Pons (tissue), 1 donor: ENCODE data around the gene PRKG1.
"Not testable (repeated sequence)": the region's sequence is repeated elsewhere in the genome, so short reads cannot be mapped to it uniquely, and the experiment has no call there.

Source experiments
- DNase-seq: peaks from one replicate; pipeline ENCODE4 v3.0.0-alpha.2; 2016; ENCODE audit warnings: low spot score

The PRKG1 gene

DNA sequence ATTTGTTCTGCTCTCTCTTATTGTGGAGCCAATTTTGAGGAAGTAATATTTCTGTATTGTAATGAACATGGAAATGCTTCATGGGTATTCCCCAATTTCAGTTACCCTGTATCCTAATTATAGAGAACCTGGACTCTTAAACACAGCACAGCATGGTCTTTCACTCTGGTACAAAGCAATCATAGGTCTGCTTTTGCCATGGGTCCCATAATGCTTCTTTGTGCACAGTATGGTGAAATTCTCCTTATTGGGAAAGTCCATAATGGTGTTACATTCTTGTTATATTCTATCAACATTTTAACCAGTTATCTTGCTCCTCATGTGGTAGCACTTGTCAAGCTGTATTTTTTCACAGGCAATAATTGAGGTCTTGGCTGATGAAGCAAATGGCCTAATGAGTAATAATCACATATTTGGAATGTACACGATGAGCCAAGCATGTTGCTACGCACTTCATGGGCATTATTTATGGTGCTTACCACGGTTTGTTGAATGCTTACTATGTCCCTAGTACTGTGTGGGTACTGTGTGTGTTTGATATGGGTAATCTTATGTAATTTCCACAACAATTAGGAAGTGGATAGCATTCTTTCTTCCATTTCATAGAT lies 42.9 kb downstream of the PRKG1 start:
- no peak for DNase-seq

GRCh38 chr10:51117794-51118193 lies 43.5 kb downstream of the PRKG1 start:
- DNase-seq = no peak

DNA sequence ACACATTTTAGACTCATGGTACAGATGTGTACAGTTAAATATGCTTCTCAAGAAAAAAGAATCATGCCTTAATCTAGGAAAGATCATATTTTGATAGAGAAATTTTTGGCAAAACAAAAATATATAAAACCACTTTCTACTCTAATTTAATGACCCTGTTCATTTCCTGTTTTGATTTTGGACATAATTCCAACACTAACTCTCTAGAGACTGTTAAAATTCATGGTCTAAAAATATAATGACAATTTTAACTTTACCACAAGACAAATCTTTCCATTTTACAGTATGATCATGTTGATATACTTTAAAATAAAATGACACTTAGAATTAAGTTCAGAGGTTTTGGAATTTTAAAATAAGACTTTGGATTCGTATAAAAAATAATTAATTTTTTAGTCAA lies 45.2 kb downstream of the PRKG1 start:
- DNase-seq = no peak

GRCh38 chr10:51121861-51122260 lies 47.6 kb downstream of the PRKG1 start:
- peak; percentile 4 for DNase-seq

DNA sequence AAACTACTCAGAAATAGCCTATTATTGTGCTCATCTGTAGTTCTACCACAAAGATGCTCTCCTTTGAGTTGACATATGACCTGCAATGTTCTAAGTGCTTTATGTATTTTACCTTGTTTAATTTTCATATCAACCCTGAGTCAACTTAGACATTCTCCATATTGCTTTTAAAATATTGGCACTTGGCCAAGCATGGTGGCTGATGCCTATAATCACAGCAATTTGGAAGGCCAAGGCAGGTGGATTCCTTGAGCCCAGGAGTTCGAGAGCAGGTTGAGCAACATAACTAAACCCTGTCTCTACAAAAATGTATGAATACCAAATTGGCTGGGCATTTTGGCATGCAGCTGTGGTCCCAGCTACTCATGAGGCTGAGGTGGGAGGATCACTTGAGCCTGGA lies 50.6 kb downstream of the PRKG1 start:
- DNase-seq = no peak

DNA sequence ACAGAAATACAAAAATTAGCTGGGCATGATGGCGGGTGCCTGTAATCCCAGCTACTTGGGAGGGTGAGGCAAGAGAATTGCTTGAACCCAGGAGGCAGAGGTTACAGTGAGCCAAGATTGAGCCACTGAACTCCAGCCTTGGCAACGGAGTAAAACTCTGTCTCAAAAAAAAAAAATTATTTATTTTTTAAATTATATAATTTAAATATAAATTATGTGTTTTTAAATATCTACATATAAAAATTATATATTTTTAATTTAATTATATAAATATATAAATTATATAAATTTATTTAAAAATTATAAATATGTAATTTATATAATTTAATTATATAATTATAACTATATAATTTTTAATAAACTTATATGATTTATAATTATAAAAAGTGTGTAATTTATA lies 51.2 kb downstream of the PRKG1 start:
- DNase-seq = no peak

DNA sequence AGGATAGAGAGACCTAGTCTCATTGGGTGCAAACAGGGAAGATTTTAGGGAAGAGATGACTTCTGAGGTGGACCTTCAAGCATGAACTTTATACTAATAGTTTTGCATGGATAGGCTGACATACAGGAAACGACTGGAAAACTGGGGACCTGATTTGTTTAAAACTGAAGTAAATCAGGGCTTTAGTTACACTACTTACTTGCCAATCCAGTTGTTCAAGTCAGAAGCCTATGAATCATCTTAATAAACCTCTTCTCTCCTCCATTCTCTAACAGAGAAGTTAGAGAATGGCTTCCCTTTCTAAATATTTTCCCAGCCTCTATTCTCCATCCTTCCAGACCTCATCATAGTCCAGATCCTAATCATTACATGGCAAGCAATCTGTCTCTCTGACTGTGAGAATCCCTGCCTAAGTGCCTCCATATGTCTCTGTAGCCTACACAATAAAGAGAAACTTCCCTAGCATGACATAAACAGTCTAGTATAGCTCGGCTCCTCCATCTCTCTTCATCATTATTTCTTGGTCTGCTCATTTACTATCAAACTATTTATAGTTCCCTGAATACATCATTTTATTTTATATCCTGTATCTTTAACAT lies 55.8 kb downstream of the PRKG1 start:
- DNase-seq = no peak

- no peak for DNase-seq
Measured at GRCh38 chr10:51137756-51138529, 63.7 kb downstream of the PRKG1 start.

DNA sequence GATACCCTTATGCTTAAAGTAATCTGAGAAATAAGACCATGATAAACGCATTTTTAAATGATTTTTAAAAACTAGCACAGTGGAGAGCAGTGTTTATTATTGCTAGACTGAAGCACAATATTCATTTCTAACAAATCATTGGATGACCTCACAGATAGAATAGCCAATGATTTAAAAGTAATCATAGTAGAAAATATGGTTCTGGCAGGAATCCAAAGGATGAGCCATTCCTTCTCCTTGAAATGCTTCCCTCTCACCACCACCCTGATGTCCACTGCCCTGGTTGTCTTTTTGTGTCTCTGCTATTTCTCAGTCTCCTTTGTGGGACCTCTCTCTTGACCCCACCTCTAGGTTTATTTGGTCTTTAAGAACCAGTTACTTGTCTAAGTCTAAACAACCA lies 64.9 kb downstream of the PRKG1 start:
- no peak for DNase-seq

DNA sequence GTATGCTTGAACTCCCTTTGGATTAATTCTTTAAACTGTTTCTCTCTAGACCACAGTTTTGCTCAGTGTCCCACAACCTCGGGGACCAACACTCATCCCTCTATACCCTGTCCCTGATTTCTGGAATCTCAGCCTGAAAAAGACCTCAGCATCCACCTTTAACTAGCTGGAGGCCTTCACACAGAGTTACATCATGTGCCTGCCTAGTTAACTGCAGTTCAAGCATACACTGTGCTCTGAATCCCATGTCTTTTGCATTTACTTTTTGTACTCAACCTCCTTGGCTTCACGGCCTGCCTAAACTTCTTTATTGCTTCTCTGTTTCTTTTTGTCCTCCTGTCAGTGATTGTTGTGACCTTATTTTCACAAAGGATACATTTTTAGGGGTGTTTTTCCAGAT lies 66.7 kb downstream of the PRKG1 start:
- no peak for DNase-seq

DNA sequence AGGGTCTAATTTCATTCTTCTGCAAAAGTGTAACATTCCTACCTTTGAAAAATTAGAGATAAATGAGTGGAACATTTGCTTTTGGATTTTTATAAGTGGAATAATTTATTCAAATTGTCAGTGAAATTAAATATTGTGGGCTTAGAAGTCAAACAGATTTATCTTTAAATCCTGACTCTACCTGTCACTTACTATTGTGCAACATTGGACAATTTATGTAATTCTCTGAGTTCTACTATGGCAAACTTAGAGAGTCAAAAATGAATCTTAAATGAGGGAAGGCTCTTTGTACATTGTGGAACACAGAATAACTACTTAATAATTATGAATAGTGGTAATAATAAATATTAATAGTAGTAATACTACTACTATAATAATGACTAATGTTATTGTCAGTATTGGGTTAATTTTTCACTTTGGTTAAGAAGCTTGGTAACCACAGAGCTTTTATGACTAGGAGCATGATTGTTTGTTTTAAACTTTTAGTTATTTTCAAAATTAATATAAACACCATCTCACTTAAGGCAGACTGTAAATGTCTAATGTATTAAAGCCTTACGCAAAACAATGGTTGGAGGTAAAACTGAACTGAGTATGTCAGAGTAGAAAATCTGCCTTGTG lies 70.0 kb downstream of the PRKG1 start:
- no peak for DNase-seq

DNA sequence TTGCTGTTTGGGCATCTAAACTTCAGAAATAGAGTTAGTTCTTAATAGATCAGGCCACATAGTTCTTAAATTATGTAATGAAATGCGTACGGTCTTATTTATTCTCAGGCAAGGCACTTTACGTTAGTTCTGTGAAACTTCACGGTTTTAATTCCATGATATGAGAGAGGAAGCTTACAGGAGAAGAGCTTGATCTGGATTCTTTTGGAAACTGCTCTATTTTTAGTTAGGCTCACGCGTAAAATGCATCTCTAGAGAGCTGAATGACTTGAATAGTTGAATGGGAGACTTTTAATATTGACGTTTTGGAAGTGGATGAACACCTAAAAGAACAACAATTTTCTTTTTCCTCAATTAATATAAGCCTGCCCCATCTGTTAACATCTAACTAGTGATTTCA lies 71.1 kb downstream of the PRKG1 start:
- no peak for DNase-seq

GRCh38 chr10:51147644-51148399 lies 73.5 kb downstream of the PRKG1 start:
- no peak for DNase-seq

DNA sequence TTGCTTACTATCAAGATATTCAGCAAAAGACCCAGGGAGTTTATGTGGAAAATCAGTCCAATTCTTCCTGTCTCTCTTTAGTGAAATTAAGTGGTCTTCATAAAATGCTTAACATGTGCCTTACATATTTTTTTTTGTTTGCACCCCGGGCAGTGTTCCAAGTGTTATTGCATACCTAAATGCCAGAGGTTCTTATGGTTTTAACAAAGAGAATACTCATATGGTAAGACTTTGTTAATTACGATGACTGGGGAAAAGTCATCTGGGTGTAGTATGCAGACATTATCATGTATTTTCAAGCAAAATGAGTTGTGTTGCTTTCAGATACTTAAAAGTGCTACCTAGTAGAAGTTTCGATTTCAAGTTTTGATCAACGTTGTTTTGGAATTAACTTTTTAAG lies 82.6 kb downstream of the PRKG1 start:
- DNase-seq = no peak

DNA sequence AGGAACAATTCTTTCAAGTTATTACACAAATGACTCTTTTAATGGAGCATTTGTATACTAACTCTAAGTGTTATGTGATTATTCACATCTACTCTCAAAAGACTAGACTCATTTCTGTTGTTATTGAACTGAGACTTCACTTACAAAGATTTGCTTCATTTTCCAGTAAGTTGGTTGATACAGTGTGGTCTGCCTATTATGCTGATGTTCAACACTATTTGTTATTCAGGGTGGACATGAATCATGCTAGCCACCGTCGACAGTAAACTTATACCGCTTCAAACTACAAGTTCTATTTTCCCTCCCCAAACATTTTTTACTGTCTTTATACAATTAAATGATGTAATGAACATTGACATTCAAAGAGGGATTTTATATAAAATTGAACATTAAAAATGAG lies 84.5 kb downstream of the PRKG1 start:
- DNase-seq = no peak

DNA sequence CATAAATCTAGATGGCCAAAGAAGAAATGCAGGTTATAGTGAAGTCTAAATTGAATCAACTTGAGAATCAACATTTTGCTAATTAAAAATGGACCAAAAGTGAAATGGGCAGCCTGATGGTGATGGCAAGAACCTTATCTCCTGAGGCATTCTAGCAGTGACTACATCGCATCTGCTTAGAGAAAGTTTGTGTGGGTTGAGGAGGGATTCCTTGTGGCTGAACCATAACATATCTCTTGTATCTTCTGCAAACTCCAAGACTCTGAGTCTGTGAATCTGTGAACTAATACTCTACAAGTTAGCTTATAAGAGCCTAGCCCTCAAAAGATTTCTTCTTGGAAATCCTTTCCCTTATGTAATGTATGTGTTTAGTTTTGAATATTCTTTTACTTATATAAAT lies 85.6 kb downstream of the PRKG1 start:
- DNase-seq = no peak

- DNase-seq = no peak
Measured at GRCh38 chr10:51162002-51162401, 87.7 kb downstream of the PRKG1 start.

- not testable (repeated sequence) for DNase-seq
Measured at GRCh38 chr10:51163380-51164049, 89.2 kb downstream of the PRKG1 start.

GRCh38 chr10:51168086-51168815 lies 94.0 kb downstream of the PRKG1 start:
- DNase-seq = no peak

GRCh38 chr10:51169111-51169510 lies 94.8 kb downstream of the PRKG1 start:
- no peak for DNase-seq
